ENCODE measurements around the gene CAPN3.
"Not testable (repeated sequence)": the region's sequence is repeated elsewhere in the genome, so short reads cannot be mapped to it uniquely, and the experiment has no call there.

CAPN3 gene

DNA sequence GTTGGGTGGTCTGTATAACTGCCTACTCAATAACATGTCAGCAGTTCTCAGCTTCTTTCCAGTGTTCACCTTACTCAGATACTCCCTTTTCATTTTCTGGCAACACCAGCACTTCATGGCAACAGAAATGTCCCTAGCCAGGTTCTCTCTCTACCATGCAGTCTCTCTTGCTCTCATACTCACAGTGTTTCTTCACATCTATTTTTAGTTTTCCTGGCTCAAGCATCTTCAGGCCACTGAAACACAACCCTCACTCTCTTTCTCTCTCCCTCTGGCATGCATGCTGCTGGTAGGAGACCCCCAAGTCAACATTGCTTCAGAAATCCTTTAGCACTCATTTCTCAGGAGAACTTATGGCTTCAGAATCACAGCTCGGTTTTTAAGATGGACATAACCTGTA, at the start of gene CAPN3:
Gene CAPN3, plus strand, starts transcription at position 253 of the 400 bp plus-strand sequence. CDS start 305 bp downstream, outside the sequence.
- DNase-seq (ENCODE audit: low spot score): no peak
- no peak within 1 kb of the TSS for H3K27ac ChIP-seq
- H3K4me3 ChIP-seq: no peak within 1 kb of the TSS
- TF ChIP-seq, protein P1, sequence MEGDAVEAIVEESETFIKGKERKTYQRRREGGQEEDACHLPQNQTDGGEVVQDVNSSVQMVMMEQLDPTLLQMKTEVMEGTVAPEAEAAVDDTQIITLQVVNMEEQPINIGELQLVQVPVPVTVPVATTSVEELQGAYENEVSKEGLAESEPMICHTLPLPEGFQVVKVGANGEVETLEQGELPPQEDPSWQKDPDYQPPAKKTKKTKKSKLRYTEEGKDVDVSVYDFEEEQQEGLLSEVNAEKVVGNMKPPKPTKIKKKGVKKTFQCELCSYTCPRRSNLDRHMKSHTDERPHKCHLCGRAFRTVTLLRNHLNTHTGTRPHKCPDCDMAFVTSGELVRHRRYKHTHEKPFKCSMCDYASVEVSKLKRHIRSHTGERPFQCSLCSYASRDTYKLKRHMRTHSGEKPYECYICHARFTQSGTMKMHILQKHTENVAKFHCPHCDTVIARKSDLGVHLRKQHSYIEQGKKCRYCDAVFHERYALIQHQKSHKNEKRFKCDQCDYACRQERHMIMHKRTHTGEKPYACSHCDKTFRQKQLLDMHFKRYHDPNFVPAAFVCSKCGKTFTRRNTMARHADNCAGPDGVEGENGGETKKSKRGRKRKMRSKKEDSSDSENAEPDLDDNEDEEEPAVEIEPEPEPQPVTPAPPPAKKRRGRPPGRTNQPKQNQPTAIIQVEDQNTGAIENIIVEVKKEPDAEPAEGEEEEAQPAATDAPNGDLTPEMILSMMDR (IDR thresholded peaks at IDR 0.05): no peak

DNA sequence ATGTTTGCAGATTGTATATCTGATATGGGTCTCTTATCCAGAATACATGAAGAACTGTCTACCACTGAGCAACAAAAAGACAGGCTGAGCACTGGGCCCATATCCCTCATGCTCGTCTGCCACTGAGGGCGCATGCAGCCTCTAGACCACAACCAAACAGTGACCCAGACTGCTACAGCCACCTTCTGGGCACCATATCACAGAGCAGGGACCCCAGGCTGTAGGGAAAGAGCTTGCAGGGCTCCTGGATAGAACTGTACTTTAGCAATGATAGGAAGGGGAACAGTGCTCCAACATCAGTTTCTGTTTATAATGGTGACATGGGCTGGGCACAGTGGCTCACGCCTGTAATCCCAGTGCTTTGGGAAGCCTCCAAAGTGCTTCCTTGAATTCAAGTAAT, 45.8 kb upstream of the CAPN3 start:
- TF ChIP-seq, protein P1 (IDR thresholded peaks at IDR 0.05): no peak
- Histone ChIP-seq H3K27ac (no peak overlapping the region), H3K4me3 (no peak overlapping the region)
- DNase-seq (ENCODE audit: low spot score): no peak

DNA sequence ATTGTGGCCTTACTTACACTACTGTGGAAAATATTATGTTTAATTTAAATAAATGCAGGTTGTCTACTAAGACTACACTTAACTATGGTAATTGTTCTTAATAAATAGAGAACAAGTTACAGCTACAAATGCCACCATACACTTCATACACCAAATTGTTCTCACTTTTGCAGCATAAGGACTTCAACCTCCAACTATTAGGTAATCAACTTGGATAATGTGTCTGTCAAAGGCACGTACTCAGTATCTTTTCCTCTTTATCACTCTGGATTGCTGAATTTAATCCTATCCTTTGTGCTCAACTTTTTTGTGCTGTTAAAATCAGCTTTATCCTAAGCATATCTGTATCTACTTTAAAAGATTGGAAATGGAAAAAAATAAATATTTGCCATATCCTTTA, 44.5 kb upstream of the CAPN3 start:
- TF ChIP-seq, protein P1 (IDR thresholded peaks at IDR 0.05): no peak
- no peak overlapping the region for H3K27ac ChIP-seq
- H3K4me3 ChIP-seq: no peak overlapping the region
- DNase-seq (ENCODE audit: low spot score): no peak

GRCh38 chr15:42315521-42315920, 43.8 kb upstream of the CAPN3 start:
- TF ChIP-seq, protein P1 (IDR thresholded peaks at IDR 0.05): no peak
- Histone ChIP-seq H3K27ac (no peak overlapping the region), H3K4me3 (no peak overlapping the region)
- no peak for DNase-seq (ENCODE audit: low spot score)

DNA sequence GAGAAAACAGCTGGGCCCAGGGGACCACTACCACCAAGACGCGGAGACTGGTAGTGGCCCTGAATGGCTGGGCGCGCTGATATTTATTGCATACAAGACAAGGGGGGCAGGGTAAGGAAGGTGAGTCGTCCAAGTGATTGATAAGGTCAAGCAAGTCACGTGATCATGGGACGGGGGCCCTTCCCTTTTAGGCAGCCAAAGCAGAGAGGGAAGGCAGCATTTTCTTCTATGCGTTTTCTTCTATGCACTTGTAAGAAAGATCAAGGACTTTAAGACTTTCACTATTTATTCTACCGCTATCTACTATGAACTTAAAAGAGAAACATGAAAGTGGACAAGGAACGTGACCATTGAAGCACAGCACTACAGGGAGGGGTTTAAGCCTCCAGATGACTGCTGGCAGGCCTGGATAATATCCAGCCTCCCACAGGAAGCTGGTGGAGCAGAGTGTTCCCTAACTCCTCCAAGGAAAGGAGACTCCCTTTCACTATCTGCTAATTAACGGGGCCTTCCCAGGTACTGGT, 43.0 kb upstream of the CAPN3 start:
- H3K4me3 ChIP-seq; DNase-seq (ENCODE audit: low spot score); H3K27ac ChIP-seq: not testable (repeated sequence)

DNA sequence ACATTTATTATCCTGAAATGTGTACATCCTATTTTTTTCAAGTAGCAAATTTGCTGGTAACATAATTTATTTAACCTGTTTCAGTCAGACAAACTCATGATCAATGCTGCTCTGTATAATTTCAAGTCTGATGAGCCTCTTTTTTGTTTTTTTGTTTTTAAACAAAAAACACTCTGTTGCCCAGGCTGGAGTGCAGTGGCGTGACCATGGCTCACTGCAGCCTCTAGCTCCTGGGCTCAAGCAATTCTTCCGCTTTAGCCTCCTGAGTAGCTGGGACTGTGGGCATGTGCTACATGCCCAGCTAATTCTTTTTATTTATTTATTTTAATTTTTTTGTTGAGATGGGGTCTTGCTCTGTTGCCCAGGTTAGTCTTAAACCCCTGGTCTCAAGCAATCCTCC, 40.1 kb upstream of the CAPN3 start:
- TF ChIP-seq, protein P1 (IDR thresholded peaks at IDR 0.05): no peak
- Histone ChIP-seq H3K27ac (no peak overlapping the region), H3K4me3 (no peak overlapping the region)
- no peak for DNase-seq (ENCODE audit: low spot score)

GRCh38 chr15:42324308-42324707, 35.0 kb upstream of the CAPN3 start:
- TF ChIP-seq, protein P1 (IDR thresholded peaks at IDR 0.05): no peak
- no peak for DNase-seq (ENCODE audit: low spot score)
- Histone ChIP-seq H3K4me3 (no peak overlapping the region), H3K27ac (no peak overlapping the region)

- Histone ChIP-seq H3K4me3 (no peak overlapping the region), H3K27ac (no peak overlapping the region)
- TF ChIP-seq, protein P1 (IDR thresholded peaks at IDR 0.05): no peak
- DNase-seq (ENCODE audit: low spot score): no peak
Measured at GRCh38 chr15:42329161-42329560, 30.1 kb upstream of the CAPN3 start.
